NB4 (cell line): ENCODE results near the gene MCTP2.
A peak's percentile ranks its signal among the peaks of the same experiment; 100 is the strongest.

Experiments
- POLR2A ChIP-seq: IDR thresholded peaks from 2 replicates; pipeline ENCODE4 v1.6.1; 2011; ENCODE audit warnings: mild to moderate bottlenecking; ENCODE audit not compliant: insufficient read length; ENCODE audit errors: extremely low read depth
- TF ChIP-seq, protein P1 (sequence below): IDR thresholded peaks from one replicate; pipeline ENCODE4 v1.5.1; 2012; ENCODE audit warnings: low read depth, low read length

DNA sequence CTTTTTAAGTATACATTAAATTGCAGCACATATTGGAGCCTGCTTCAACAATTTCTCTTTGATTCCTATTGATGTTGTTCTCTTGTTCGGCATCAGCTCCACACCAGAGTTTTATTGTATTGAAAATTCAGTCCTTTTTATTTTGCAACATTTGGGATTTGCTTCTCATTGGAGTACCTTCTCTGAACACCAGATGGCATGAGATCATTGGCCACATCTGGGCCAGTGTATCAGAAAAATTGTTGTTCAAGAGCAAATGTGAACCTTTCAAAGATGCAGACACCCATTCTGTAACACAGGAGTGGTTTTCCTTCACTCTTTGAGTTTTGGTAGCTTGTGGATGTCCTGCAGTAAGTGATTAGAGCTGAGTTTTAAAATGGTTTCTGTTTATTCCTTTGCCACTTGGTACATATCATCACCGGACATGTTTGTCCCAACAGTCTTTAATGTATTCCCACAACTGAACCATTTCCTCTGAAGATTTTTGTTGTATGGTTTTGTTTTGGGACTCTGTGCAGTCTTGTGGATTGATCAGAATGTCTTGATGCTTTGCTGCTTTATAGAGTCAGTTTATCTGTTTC is 96.1 kb downstream of the MCTP2 start:
- TF ChIP-seq, protein P1, sequence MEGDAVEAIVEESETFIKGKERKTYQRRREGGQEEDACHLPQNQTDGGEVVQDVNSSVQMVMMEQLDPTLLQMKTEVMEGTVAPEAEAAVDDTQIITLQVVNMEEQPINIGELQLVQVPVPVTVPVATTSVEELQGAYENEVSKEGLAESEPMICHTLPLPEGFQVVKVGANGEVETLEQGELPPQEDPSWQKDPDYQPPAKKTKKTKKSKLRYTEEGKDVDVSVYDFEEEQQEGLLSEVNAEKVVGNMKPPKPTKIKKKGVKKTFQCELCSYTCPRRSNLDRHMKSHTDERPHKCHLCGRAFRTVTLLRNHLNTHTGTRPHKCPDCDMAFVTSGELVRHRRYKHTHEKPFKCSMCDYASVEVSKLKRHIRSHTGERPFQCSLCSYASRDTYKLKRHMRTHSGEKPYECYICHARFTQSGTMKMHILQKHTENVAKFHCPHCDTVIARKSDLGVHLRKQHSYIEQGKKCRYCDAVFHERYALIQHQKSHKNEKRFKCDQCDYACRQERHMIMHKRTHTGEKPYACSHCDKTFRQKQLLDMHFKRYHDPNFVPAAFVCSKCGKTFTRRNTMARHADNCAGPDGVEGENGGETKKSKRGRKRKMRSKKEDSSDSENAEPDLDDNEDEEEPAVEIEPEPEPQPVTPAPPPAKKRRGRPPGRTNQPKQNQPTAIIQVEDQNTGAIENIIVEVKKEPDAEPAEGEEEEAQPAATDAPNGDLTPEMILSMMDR, result peak; percentile 78
- TF ChIP-seq POLR2A, result no peak
